T-helper 1 cell treated with Interleukin-12 subunit alpha and Interleukin-12 subunit beta and Interleukin-4 antibody, amounts not matched to agents 30 ng/mL and 1 ng/mL, for 36 hours (primary cell): Measurements from ENCODE around the gene RAD52. TPM values are rescaled to one million over a fixed set of nuclear protein-coding genes. Genes with fewer than 3 reads are reported as not detected.

Experiments
- intact Hi-C: fragments of 100-400 bp; cut with micrococcal nuclease; formaldehyde crosslinking; loops from one replicate; pipeline ENCODE4 v1.15.1; 2024
- total RNA-seq: library from RNA; stranded (reverse); gene quantifications from 2 replicates; pipeline ENCODE4 v1.2.3, GENCODE V29; 2022

Gene RAD52
- total RNA-seq, 1 donor from 2014 or later, result 17.7 TPM

DNA sequence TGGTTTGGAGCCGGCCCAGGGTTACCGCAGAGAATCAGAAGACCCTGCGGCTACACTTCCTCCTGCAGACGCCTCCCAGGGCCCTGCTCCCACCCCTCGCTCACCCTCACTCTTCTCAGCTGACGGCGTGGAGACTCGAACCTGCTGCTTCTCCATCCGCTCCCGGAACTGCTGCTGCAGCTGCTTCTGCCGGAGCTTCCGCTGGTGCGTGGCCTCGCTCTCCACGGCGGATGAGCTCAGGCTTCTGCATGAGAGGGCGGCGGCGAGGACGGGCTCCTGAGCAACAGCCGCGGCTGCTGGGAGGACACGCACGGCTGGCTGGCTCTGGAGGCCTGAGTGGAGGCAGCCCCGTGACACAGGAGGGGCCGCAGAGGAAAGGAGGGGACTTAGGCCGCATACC lies 33.3 kb downstream of the RAD52 start:
- intact Hi-C loops, result no loop called here

DNA sequence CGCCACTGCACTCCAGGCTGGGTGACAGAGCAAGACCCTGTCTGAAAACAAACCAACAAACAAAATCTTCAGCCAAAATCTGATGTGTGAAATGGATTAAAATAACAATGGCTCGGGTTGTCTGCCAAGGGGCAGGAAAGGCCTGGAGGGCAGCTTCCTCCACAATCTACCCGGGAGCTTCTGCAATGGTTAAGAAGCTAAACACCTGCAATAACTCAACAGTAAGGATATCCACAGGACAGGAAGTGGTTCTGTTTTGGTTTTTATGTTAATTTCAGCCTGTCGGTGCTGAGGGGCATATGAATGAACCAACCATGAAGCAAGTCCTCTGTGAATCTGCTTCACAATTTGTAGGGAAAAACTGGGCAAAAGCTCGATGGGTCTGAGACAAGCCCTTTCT lies 34.4 kb downstream of the RAD52 start:
- intact Hi-C loops, result no loop called here

DNA sequence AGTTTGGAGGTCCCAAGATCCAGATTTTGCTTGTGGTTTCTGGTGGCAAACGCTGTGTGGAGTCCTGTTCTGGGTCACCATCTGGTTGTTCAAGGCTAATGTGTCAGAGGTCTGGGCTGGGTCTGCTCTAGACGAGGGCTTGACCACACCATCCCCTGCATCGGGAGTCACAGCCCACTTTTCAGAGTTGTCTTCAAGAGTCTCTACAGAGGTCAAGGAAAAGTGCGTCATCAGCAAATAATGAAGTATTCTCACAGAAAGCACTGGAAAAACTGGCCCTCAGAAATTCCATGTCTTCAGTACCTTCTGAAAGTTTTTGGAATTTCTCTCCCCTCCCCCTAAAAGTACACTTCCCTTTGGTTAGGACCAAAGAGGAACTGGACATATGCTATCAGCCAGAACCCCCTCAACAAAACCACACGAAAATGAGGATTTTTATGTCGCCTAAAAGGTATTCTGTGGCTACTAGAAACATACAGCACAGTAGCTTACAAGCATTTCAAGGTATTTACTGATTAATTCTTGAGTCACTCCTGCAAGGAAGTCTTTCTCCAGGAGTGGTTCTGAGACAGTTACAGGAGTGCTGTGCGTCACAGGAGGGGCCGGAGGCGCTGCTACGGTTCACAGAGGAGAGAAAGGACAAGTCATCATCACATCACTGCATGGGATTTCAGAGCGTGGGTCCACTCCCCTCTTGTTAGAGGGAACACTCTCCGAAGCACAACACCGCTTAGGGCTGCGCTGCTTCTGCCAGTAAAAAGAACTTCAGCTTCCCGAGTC lies 35.4 kb downstream of the RAD52 start:
- intact Hi-C loops, result loop anchor here (5.0 kb wide), 1 partner anchor 178 kb away; no protein-coding TSS in a partner anchor

DNA sequence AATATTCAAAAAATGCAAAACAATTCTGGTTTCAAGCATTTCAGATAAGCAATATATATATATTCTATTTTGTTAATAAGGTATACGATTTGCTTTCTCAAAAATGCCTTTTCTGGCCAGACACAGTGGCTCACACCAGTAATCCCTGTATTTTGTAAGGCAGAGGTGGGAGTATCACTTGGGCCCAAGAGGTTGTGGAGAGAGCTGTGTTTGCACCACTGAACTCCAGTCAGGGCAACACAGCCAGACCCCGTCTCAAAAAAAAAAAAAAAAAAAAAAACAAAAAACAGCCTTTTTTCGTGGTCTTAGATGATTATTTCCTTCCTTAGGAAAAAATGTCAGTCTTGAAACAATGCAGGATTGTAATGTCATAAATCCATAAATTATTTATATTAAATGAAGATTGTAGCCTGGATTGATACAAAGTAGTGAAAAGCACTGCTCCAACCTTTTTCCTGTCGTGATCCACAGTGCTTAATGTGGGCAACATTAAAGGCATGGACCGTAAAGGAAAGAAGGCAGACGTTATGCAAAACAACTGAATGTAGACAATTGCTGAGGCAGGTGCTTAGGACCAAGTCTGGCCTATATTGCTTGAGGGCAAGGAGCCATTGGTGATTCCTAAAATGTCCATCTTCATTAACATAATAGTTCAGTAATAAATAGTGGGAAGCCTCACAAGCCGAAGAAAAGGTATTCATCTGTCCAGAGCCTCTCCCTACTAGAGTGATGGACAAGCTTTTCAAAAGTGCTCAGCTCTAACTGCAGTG lies 36.8 kb downstream of the RAD52 start:
- intact Hi-C loops, result loop anchor here (5.0 kb wide), 1 partner anchor 180 kb away; no protein-coding TSS in a partner anchor

DNA sequence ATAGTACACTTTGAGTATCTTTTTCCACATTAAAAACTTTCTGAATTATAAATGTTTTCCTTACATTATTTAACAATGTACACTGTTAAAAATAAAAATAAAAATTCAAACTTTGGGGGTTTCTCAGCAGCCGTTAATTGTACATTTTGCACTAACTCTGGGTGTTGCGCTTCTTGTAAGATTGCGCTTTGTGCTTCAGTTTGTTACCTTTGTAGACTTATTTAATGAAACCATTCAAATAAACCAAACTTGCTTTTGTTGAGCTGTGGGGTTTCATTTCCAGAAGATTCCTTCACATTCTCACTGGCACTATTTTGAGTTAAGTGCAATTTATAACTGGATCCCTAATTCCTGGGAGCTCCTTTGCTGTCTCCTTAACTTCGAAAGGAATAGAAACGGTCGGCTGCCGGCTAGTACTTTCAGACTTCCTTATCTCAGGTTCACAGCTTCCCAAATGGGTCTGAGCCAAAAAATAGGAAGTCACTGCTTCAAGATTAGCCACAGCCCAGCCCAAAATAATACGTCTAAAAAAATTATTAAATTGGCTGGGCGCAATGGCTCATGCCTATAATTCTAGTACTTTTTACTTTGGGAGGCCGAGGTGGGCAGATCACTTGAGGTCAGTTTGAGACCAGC lies 38.2 kb downstream of the RAD52 start:
- intact Hi-C loops, result loop anchor here (5.0 kb wide), 1 partner anchor 181 kb away; no protein-coding TSS in a partner anchor

DNA sequence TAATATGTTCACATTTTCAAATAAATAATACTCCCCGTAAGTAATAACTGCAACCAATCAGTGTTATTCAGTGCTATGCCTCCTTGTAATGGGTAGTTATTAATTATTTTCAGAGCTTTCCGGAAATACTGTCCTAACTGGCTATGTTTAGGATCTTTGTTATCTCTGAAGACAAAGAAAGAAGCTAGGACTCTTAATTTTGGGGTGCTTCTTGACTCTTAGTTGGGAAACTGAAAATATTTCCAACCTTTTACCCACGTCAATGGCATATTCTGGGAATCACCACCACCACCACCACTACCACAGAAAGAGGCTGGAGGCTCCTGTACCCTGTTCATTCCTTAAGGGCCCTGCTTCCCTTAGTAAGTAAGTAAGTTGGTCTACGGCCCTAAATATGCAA lies 39.1 kb downstream of the RAD52 start:
- intact Hi-C loops, result loop anchor here (5.0 kb wide), 1 partner anchor 182 kb away; no protein-coding TSS in a partner anchor

DNA sequence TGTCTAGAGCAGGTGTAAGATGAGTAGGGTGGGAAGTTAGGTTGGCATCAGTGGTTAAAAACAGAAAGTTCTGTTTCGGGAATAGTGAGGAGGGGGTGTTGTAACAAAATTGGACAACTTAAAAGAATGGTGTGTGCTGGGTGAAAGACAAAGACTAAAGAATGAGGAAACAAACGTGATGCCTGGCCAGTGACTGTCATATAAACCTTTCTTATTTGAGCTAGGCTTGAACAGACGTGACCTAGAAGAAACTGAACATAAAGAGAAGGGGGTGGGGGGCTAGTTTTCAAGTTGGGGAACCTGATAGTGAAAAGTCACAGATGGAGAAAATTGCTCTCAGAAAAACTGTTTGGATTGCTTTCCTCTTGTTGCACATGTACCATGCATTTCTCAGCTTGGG lies 39.6 kb downstream of the RAD52 start:
- intact Hi-C loops, result loop anchor here (5.0 kb wide), 2 partner anchors 37 to 182 kb away; partner anchors contain the start of gene RAD52

DNA sequence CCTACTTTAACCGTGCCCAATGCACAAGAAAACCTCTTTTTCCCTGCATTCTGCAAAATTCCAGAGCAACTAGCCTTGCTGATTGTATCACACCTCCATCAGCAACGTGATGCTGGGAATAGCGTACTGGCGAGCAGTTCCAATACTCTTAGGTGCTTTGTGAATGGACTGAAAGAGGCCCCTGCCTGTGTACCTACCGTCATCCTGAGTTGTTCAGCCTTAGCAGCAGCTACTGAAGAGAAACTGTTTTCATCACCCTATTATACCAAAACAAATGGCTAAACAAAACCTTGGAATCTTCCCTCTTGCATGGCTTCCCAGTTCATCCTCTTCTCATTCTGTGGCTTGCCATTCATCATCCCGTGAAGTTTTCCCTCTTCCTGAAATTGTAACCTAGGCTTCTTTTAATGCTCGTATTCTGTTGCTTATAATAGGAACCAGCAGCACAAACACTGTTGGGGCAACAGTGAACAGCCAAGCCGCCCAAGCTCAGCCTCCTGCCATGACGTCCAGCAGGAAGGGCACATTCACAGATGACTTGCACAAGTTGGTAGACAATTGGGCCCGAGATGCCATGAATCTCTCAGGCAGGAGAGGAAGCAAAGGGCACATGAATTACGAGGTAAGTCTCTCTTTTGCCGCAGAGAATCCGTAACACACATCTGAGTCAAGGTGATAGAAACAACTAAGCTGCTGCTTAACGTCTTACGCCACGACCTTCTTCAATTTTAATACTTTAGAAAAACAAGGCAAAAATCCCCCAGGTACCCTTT lies 41.9 kb downstream of the RAD52 start:
- intact Hi-C loops, result loop anchor here (5.0 kb wide), 1 partner anchor 40 kb away; the partner anchor contains the start of gene RAD52

DNA sequence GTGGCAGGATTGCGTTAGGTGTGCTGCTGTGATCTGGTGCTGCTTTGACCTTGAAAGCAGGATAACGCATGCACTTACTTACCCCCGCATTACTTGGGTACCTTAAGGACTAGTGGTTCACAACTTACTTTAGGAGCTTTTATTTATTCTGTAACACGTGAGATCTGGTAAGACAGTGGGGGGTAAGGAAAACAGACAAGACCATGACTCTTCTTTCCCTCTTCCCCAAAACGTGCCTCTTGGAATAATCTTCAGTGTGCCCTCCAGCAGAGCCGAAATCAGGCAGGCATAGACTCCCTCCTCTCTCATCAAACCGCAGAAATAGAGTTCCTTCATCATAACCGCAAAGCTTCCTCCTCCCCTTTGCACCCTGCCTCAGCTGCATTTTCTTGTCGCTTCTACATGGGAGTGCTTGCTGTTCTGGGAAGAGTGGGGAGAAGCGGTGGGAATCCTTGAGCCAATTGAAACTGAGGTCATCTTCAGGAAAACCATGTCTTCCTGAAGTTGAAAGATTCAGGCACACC lies 43.4 kb downstream of the RAD52 start:
- intact Hi-C loops, result loop anchor here (5.0 kb wide), 1 partner anchor 41 kb away; the partner anchor contains the start of gene RAD52

DNA sequence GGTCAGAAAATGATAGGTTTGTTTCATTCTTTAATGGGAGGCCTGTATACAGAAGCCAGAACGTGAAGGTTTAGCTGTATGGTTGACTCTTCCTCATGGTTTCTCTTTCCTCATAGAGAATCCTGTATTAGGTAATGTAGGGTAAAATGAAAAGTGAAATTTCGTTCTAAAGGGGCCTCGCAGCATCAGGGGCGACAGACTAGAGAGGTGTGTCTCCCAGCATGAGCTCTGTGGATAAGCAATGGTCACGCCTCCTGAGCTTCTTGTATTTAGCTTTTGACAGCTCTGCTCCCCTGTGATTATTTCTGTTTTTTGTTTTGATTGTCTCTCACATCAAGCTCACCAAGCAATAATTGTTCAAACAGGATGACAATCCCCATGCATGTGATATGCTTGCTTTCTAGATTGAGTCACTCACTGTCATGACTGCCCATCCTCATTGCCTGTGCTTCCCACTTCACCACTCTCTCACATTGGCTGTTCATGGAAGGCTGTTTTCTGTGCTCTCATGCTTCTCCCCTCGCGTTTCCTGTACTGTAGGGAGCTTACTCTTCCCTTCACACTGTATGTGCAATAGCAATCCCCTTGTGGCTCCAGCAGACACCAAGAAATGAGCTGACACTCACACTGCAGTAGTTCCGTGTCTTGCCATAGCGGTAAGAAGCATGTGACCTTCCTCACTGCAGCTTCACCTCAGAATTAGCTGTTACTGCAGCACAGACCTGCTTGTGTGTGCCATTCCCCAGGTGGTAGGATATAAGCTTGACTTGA lies 44.0 kb downstream of the RAD52 start:
- intact Hi-C loops, result loop anchor here (1.0 to 5.0 kb wide), 2 partner anchors 42 to 335 kb away; partner anchors contain the start of gene RAD52

DNA sequence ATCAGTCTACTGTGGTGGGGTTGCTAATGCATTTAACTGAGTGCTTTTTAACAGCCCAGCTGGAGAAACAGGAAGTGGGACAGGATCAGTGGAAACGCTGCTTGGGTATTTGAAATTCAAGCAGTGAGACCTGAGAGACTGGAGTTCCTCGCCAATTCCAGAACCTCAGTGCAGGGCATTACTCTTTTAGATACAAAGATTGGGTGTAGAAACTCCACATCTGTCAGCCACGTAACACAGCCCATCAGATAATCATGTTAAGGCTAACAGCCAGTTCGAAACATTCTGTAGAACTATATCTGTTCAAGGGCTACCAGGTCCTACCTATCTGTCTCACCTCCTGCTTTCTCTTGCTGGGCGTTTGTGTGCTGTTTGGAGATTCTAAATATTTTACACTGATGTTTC lies 45.5 kb downstream of the RAD52 start:
- intact Hi-C loops, result no loop called here

DNA sequence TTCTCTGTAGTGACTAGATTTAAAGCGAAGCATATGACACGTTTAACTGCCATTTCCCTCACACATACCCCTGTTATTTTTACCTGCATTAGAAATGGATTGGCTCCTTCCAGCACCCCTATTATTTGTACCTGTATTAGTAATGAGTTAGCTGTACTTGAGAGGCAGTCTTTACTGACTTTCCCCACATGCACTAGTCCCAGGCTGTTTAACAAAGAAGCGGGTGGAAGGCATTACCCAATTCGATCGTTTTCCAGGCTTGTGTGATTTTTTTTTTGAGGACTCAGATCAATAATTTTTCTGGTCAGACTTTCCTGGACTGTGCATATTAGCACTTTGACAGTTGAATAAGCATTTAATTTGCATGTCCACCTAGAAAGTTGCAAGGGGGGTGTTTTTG lies 46.4 kb downstream of the RAD52 start:
- intact Hi-C loops, result no loop called here

DNA sequence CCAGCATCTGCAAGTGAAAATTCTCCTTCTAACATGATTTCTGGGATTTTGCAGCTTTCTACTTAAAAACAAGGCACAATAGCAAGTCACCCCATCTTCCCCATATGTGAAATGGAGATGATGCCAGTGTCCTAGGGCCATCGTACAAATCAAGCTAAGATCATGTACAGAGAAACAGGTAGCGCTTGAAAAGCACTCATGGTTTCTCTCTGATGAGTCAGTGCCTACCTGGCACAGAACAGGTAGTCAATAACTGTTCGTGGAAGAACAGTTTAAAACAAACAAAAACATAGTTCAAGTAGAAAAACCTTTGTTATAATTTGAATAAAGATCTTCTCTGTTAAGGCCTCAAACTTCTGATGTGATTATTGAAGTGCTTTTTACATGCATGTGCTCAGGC lies 46.9 kb downstream of the RAD52 start:
- intact Hi-C loops, result no loop called here

DNA sequence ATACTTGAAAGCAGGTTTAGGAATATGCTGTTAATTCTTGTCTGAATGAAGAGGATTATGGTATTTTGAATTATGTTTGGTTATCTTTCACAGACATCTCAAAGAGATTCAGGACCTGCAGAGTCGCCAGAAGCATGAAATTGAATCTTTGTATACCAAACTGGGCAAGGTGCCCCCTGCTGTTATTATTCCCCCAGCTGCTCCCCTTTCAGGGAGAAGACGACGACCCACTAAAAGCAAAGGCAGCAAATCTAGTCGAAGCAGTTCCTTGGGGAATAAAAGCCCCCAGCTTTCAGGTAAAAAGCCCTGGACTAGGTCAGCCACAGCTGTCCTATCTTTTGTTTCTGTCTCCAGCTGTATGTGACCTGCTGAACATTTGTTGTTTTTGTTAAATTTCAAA lies 52.1 kb downstream of the RAD52 start:
- intact Hi-C loops, result no loop called here

DNA sequence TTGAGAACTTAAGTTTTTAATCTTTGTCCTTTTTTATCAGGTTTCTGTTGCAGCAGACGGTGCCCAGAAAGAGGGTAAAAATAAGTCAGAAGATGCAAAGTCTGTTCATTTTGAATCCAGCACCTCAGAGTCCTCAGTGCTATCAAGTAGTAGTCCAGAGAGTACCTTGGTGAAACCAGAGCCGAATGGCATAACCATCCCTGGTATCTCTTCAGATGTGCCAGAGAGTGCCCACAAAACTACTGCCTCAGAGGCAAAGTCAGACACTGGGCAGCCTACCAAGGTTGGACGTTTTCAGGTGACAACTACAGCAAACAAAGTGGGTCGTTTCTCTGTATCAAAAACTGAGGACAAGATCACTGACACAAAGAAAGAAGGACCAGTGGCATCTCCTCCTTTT lies 53.5 kb downstream of the RAD52 start:
- intact Hi-C loops, result no loop called here

DNA sequence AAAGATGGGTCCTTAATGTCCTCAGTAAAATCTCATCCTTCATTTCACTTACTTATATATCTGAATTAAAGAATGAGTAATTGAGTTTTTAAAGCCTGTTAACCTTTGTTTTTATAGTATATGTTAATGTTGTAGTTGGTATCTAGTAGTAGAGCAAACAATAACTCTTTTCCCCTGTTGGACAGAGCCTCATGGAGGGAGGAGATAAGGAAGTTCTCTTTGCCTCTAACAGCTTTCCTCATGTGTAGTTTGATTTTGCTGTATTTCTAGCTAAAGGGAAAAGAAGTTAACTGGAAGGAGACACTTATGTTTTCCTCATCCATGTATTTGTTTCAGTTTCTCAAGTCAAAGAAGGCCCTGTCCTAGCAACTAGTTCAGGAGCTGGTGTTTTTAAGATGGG lies 55.3 kb downstream of the RAD52 start:
- intact Hi-C loops, result no loop called here

DNA sequence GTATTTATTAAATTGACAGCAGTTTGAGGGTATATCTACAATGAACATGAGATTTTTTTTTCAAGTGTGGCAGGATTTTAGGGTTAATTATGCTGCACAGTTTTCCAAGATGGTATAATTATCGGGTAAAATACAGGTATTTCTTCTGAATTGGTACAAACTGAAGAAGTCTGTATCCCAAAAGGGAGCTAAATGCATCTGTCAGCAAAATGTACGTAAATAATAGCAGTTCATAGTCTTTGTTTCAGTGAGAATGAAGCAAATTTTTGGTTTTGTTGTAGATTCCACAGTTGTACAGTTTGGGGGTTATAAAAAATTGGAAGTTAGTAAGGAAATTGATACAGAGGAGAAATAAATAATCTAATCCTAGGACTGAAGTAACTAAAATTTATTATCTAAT lies 63.3 kb downstream of the RAD52 start:
- intact Hi-C loops, result no loop called here

DNA sequence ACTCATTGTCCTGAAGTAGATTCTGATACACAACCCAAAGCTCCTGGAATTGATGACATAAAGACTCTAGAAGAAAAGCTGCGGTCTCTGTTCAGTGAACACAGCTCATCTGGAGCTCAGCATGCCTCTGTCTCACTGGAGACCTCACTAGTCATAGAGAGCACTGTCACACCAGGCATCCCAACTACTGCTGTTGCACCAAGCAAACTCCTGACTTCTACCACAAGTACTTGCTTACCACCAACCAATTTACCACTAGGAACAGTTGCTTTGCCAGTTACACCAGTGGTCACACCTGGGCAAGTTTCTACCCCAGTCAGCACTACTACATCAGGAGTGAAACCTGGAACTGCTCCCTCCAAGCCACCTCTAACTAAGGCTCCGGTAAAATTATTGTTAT lies 63.8 kb downstream of the RAD52 start:
- intact Hi-C loops, result no loop called here

DNA sequence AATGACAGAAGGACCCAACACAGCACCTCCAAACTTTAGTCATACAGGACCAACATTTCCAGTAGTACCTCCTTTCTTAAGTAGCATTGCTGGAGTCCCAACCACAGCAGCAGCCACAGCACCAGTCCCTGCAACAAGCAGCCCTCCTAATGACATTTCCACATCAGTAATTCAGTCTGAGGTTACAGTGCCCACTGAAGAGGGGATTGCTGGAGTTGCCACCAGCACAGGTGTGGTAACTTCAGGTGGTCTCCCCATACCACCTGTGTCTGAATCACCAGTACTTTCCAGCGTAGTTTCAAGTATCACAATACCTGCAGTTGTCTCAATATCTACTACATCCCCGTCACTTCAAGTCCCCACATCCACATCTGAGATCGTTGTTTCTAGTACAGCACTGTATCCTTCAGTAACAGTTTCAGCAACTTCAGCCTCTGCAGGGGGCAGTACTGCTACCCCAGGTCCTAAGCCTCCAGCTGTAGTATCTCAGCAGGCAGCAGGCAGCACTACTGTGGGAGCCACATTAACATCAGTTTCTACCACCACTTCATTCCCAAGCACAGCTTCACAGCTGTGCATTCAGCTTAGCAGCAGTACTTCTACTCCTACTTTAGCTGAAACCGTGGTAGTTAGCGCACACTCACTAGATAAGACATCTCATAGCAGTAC lies 64.6 kb downstream of the RAD52 start:
- intact Hi-C loops, result no loop called here
